Stimulated activated CD4-positive, alpha-beta T cell treated with anti-CD3 and anti-CD28 coated beads, Interleukin-1b, Interleukin-23, amount 100 ng/mL, for 48 hours (primary cell): ENCODE data around the gene NKTR.

ENCODE experiments used
- DNase-seq: peaks from one replicate; pipeline ENCODE4 v3.0.0-alpha.2; 2020

The NKTR gene

GRCh38 chr3:42662813-42663535, 62.5 kb downstream of the NKTR start:
- DNase-seq: no peak

- no peak for DNase-seq
Observed at GRCh38 chr3:42663581-42664437, 63.3 kb downstream of the NKTR start.

- no peak for DNase-seq
Observed at GRCh38 chr3:42664438-42664803, 63.9 kb downstream of the NKTR start.

GRCh38 chr3:42665050-42665878, 64.8 kb downstream of the NKTR start:
- no peak for DNase-seq

GRCh38 chr3:42666022-42666421, 65.5 kb downstream of the NKTR start:
- no peak for DNase-seq

- no peak for DNase-seq
Observed at GRCh38 chr3:42666577-42666998, 66.1 kb downstream of the NKTR start.

GRCh38 chr3:42667096-42667522, 66.6 kb downstream of the NKTR start:
- no peak for DNase-seq

- no peak for DNase-seq
Observed at GRCh38 chr3:42667523-42668412, 67.3 kb downstream of the NKTR start.

GRCh38 chr3:42668413-42668760, 67.9 kb downstream of the NKTR start:
- no peak for DNase-seq

GRCh38 chr3:42668793-42669217, 68.3 kb downstream of the NKTR start:
- no peak for DNase-seq

- no peak for DNase-seq
Observed at GRCh38 chr3:42670051-42670576, 69.6 kb downstream of the NKTR start.

GRCh38 chr3:42670670-42671069, 70.2 kb downstream of the NKTR start:
- no peak for DNase-seq

GRCh38 chr3:42672515-42672914, 72.0 kb downstream of the NKTR start:
- DNase-seq: no peak

- no peak for DNase-seq
Observed at GRCh38 chr3:42673082-42673481, 72.6 kb downstream of the NKTR start.

- DNase-seq: no peak
Observed at GRCh38 chr3:42674146-42674545, 73.7 kb downstream of the NKTR start.

- DNase-seq: no peak
Observed at GRCh38 chr3:42675909-42676308, 75.4 kb downstream of the NKTR start.

- no peak for DNase-seq
Observed at GRCh38 chr3:42678447-42678846, 78.0 kb downstream of the NKTR start.

- no peak for DNase-seq
Observed at GRCh38 chr3:42680271-42680670, 79.8 kb downstream of the NKTR start.

- DNase-seq: no peak
Observed at GRCh38 chr3:42680806-42681205, 80.3 kb downstream of the NKTR start.

GRCh38 chr3:42681361-42682038, 81.0 kb downstream of the NKTR start:
- no peak for DNase-seq

GRCh38 chr3:42682301-42683070, 82.0 kb downstream of the NKTR start:
- DNase-seq: no peak
